Measurements from ENCODE around the gene DOCK2. TPM values are rescaled to one million over a fixed set of nuclear protein-coding genes. Genes with fewer than 3 reads are reported as not detected.

The DOCK2 gene
- polyA plus RNA-seq, 1 of the 3 experiments (the other 2 are of a cell fraction), result 3.8 TPM

DNA sequence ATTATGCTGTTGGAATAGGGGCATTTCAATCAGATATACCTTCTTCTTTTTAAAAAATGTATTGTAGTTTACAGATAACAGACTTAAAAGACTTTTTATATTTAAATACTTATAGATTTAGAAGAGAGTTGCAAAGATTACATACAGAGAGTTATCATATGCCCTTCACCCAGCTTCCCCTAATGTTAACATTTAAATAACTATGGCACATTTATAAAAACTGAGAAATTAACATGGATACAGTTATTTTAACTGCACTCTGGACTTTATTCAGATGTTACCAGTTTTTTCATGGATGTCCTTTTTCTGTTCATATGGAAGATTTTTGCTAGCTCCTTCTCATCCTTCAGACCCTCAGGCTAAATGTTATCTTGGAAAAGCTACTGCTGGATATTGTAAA is 123.2 kb downstream of the DOCK2 start (continued):
- TF ChIP-seq CHD2 (IDR thresholded peaks at IDR 0.05; ENCODE audit: low read length, partially characterized antibody) (no peak), FOXM1 (IDR thresholded peaks at IDR 0.05; ENCODE audit: low read depth) (no peak), MEF2A (IDR thresholded peaks at IDR 0.05; ENCODE audit: borderline replicate concordance, low read depth) (no peak), NRF1 (IDR thresholded peaks at IDR 0.05; ENCODE audit: low read depth, low read length) (no peak), RCOR1 (IDR thresholded peaks at IDR 0.05; ENCODE audit: low read length) (no peak)
- TF ChIP-seq, protein P1, sequence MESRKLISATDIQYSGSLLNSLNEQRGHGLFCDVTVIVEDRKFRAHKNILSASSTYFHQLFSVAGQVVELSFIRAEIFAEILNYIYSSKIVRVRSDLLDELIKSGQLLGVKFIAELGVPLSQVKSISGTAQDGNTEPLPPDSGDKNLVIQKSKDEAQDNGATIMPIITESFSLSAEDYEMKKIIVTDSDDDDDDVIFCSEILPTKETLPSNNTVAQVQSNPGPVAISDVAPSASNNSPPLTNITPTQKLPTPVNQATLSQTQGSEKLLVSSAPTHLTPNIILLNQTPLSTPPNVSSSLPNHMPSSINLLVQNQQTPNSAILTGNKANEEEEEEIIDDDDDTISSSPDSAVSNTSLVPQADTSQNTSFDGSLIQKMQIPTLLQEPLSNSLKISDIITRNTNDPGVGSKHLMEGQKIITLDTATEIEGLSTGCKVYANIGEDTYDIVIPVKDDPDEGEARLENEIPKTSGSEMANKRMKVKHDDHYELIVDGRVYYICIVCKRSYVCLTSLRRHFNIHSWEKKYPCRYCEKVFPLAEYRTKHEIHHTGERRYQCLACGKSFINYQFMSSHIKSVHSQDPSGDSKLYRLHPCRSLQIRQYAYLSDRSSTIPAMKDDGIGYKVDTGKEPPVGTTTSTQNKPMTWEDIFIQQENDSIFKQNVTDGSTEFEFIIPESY (IDR thresholded peaks at IDR 0.05; ENCODE audit: borderline replicate concordance, low read depth), result no peak
- TF ChIP-seq, protein P2, sequence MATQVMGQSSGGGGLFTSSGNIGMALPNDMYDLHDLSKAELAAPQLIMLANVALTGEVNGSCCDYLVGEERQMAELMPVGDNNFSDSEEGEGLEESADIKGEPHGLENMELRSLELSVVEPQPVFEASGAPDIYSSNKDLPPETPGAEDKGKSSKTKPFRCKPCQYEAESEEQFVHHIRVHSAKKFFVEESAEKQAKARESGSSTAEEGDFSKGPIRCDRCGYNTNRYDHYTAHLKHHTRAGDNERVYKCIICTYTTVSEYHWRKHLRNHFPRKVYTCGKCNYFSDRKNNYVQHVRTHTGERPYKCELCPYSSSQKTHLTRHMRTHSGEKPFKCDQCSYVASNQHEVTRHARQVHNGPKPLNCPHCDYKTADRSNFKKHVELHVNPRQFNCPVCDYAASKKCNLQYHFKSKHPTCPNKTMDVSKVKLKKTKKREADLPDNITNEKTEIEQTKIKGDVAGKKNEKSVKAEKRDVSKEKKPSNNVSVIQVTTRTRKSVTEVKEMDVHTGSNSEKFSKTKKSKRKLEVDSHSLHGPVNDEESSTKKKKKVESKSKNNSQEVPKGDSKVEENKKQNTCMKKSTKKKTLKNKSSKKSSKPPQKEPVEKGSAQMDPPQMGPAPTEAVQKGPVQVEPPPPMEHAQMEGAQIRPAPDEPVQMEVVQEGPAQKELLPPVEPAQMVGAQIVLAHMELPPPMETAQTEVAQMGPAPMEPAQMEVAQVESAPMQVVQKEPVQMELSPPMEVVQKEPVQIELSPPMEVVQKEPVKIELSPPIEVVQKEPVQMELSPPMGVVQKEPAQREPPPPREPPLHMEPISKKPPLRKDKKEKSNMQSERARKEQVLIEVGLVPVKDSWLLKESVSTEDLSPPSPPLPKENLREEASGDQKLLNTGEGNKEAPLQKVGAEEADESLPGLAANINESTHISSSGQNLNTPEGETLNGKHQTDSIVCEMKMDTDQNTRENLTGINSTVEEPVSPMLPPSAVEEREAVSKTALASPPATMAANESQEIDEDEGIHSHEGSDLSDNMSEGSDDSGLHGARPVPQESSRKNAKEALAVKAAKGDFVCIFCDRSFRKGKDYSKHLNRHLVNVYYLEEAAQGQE (IDR thresholded peaks at IDR 0.05; ENCODE audit: low read depth, low read length), result no peak

DNA sequence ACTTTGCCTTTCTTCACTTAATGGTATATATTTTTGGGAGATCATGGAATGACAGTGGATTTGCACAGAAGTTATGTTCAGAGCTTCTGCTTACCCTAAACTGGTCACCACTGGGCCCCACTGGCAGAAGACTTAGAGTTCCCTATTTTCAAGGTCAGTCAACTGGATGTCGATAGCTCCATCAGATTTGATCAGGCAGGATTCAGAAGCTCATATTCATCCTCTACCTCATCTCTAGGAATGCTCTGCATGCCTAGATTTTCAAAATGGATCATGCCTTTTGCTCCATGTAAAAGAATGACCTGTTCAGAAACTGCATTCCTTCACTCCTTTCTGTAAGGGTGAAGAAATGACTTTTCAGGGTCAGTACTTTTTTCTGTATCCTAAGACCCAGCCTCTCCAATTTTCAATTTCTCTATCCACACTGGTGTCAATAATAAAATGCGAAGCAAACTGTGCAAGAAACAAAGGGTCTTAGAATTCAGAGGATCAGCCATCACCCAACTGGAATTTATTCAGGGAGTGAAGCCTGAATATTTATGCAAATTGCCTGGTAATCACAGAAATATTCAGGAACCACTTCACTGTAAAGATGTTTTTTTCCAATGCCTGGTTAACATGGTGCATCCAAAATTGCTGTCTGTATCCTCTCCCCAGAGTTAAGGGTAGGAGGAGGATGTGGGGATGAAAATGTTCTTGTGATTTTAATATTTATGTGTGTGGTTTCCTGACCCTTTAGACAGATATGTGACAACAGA is 125.4 kb downstream of the DOCK2 start:
- no peak for DNase-seq
- Histone ChIP-seq H3K4me1 (ENCODE audit: control insufficient read depth in 1 of 2, insufficient read depth in 2 of 2, low read depth in 1 of 2, low read length in 1 of 2) (peaks cover 12 to 29% of the 10 kb centered on the region in 2 experiments), H3K4me2 (peak overlapping the region; percentile 28; the same call in 1 of the 2 replicates), H3K9me3 (no peaks in the 10 kb centered on the region), H3K27me3 (ENCODE audit: insufficient read depth) (no peaks in the 10 kb centered on the region), H3K9me2 (no peaks in the 10 kb centered on the region), H3F3A (replicated peaks; ENCODE audit: insufficient read depth) (peaks cover 16% of the 10 kb centered on the region), H3K36me3 (replicated peaks in 1 of 2; ENCODE audit: control insufficient read depth in 1 of 2, insufficient read depth in 2 of 2, low read length in 1 of 2) (no peaks in the 10 kb centered on the region), H2AFZ (ENCODE audit: low read depth) (peak overlapping the region; percentile 58; the same call in 1 of the 2 replicates), H3K27ac (ENCODE audit: low read depth in 2 of 2, low read length in 1 of 2) (peak overlapping the region; percentile 40 to 56; a peak in 3 of 4 replicates), H3K9ac (no peak overlapping the region; the same call in 1 of the 2 replicates), H3K4me3 (ENCODE audit: low read depth in 2 of 2, low read length in 1 of 2) (no peak overlapping the region), H3K79me2 (ENCODE audit: insufficient read depth) (no peaks in the 10 kb centered on the region), H4K20me1 (ENCODE audit: insufficient read depth) (no peaks in the 10 kb centered on the region)
- 62% methylated on average over 2 of the region's 2 CpGs for WGBS (ENCODE audit: low lambda C conversion rate)
- POLR2A ChIA-PET, result no interaction called here
- CTCF ChIA-PET, result interaction anchor here (1.2 kb wide), 1 partner anchor 218 kb away, joined by 7 read pairs; the partner anchor contains the start of gene INSYN2B
- TF ChIP-seq YY1 (IDR thresholded peaks at IDR 0.05; ENCODE audit: low read depth), result 0 out of 2 replicates have a peak, but pooled peaks have one; percentile 22
- TF ChIP-seq, protein P3, sequence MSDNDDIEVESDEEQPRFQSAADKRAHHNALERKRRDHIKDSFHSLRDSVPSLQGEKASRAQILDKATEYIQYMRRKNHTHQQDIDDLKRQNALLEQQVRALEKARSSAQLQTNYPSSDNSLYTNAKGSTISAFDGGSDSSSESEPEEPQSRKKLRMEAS (IDR thresholded peaks at IDR 0.05; ENCODE audit: low read depth), result 0 out of 2 replicates have a peak, but pooled peaks have one; percentile 9
- no peak for TF ChIP-seq TAF1 (IDR thresholded peaks at IDR 0.05; ENCODE audit: borderline replicate concordance, low read depth, low read length)
- TF ChIP-seq TEAD4 (IDR thresholded peaks at IDR 0.05; ENCODE audit: borderline replicate concordance, insufficient read depth), result peak; percentile 83
- TF ChIP-seq POLR2AphosphoS5 (IDR thresholded peaks at IDR 0.05; ENCODE audit: low read depth, low read length), result 0 out of 2 replicates have a peak, but pooled peaks have one; percentile 8
- TF ChIP-seq NFIC (IDR thresholded peaks at IDR 0.05; ENCODE audit: borderline replicate concordance), result 0 out of 2 replicates have a peak, but pooled peaks have one; percentile 33
- TF ChIP-seq GATA2 (CRISPR knock-in tag; IDR thresholded peaks at IDR 0.05), result no peak
- TF ChIP-seq EP300 (IDR thresholded peaks at IDR 0.05; ENCODE audit: borderline replicate concordance in 1 of 2, low read depth in 1 of 2, low read length in 1 of 2), result peak in 1 of 2 experiments; percentile 59; a peak in 1 of 4 replicates
- no peak for TF ChIP-seq ELF1 (IDR thresholded peaks at IDR 0.05)
- TF ChIP-seq MEF2A (IDR thresholded peaks at IDR 0.05; ENCODE audit: borderline replicate concordance, low read depth), result 0 out of 2 replicates have a peak, but pooled peaks have one; percentile 11
- peak; percentile 46 for TF ChIP-seq TCF12 (IDR thresholded peaks at IDR 0.05)
- TF ChIP-seq JUND (IDR thresholded peaks at IDR 0.05), result peak; percentile 62
- TF ChIP-seq RCOR1 (IDR thresholded peaks at IDR 0.05; ENCODE audit: low read length), result no peak
- 0 out of 2 replicates have a peak, but pooled peaks have one; percentile 5 for TF ChIP-seq FOSL2 (IDR thresholded peaks at IDR 0.05; ENCODE audit: borderline replicate concordance, low read depth)
- no peak for TF ChIP-seq CHD2 (IDR thresholded peaks at IDR 0.05; ENCODE audit: low read length, partially characterized antibody)
- no peak for TF ChIP-seq FOXJ3 (CRISPR knock-in tag; IDR thresholded peaks at IDR 0.05)
- TF ChIP-seq, protein P4, sequence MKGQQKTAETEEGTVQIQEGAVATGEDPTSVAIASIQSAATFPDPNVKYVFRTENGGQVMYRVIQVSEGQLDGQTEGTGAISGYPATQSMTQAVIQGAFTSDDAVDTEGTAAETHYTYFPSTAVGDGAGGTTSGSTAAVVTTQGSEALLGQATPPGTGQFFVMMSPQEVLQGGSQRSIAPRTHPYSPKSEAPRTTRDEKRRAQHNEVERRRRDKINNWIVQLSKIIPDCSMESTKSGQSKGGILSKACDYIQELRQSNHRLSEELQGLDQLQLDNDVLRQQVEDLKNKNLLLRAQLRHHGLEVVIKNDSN (IDR thresholded peaks at IDR 0.05; ENCODE audit: borderline replicate concordance, low read depth), result no peak
- no peak for TF ChIP-seq NRF1 (IDR thresholded peaks at IDR 0.05; ENCODE audit: low read depth, low read length)

Data from SK-N-SH (cell line).